GM18873 (cell line): ENCODE data around the gene TP53BP2.
"Not testable (repeated sequence)": the region's sequence is repeated elsewhere in the genome, so short reads cannot be mapped to it uniquely, and the experiment has no call there.

Experiments
- ATAC-seq: cut with Tn5 transposase; IDR thresholded peaks from one replicate; pipeline ENCODE4 v1.9.1; 2021; ENCODE audit warnings: mild to moderate bottlenecking, moderate library complexity, moderate number of reproducible peaks; ENCODE audit not compliant: unreplicated experiment, low FRiP score

TP53BP2 gene

GRCh38 chr1:223750730-223751570, 94.8 kb downstream of the TP53BP2 start:
- no peak for ATAC-seq

GRCh38 chr1:223748773-223749733, 96.7 kb downstream of the TP53BP2 start:
- ATAC-seq, result no peak

DNA sequence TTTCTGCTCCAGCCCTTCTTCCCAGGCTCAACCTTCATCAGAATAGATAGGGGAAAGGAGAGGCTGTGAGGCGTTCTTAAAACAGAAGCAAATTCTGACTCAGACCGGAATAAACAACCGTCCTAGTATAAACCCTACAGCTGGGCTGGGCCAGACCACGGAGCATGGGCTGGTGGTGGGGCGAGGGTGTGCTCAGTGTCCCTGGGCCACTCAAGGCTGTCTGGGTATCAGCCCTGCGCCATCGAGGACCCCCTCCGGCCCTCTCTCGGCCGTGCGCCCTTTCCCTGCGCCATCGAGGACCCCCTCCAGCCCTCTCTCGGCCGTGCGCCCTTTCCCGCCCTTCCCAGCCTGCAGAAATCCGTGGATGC, 97.4 kb downstream of the TP53BP2 start:
- ATAC-seq, result peak; percentile 86

DNA sequence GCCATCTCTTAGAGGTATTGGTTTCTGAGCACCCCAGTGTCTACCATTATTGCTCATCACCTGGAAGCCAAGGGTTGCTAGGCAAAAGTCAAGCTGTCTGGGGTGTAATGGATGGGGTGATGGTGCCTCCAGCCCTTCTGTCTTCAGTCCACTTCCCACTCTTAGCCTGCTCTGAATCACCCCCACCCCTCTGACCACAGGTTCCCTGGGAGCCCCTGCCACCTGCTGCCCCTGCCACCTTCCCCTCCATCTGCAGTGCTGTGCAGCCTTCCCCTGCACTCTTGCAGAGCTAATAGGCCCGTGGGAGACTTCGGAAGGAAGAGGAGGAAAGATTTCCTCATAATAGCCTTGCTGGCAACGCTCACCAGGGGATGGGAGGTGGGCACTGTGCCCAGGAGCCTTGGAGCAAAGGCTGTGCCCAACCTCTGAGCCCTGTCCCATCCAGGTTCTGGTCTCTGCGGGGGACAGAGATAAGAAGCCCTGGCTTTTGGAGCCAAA, 97.9 kb downstream of the TP53BP2 start:
- peak; percentile 26 for ATAC-seq

DNA sequence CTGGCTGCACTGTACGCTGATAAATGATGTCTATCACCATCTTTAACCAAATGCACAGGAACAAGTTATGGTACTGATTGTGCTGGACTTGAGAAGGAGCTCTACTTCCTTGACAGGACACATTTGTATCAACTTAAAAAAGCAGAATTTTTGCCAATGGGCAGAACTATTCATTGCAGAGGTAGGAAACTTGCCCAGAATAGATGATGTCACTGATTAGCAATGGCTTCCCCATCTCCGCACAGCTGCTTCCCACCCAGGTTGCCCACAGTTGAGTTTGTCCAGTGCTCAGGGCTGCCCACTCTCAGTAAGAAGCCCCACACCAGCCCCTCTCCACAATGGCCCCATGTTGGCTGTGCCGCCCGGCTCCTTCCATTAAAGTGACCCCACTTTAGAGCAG, 100.0 kb downstream of the TP53BP2 start:
- no peak for ATAC-seq

- no peak for ATAC-seq
Observed at GRCh38 chr1:223742856-223743517, 102.8 kb downstream of the TP53BP2 start.

- no peak for ATAC-seq
Observed at GRCh38 chr1:223741861-223742260, 103.9 kb downstream of the TP53BP2 start.

DNA sequence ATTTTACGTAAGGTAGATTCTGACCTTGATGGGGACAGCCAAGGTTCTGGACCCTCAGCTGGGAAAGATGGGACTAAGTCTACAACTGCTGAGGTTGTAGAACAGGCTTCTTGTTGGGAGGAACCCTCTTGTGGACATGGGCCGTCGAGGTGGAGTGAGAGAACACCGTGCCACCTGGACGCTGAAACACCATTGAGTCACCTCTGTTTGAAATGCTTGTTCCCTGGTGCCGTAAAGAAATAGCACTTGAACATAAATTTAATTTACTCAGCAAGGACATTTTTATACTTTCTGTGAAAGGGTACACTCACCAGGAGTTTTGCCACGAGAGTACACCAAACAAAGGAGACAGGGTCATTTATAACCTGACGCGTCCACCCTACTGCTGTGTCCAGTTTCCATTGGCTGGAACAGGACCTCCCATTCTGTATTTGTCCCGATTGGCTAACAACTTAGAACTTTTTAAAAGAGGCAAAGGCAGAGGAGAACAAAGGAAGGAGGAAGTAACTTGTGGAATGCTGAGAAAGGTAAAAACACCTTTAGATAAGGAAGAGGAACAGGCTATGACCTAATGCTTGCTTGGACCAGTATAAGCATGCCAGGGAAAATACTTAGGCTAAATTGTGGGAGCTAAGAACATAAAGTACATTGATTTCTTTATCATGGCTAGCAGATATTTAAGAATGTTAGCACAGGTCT, 105.6 kb downstream of the TP53BP2 start:
- ATAC-seq, result not testable (repeated sequence)

GRCh38 chr1:223739366-223740037, 106.2 kb downstream of the TP53BP2 start:
- no peak for ATAC-seq

- no peak for ATAC-seq
Observed at GRCh38 chr1:223738465-223739365, 107.0 kb downstream of the TP53BP2 start.

DNA sequence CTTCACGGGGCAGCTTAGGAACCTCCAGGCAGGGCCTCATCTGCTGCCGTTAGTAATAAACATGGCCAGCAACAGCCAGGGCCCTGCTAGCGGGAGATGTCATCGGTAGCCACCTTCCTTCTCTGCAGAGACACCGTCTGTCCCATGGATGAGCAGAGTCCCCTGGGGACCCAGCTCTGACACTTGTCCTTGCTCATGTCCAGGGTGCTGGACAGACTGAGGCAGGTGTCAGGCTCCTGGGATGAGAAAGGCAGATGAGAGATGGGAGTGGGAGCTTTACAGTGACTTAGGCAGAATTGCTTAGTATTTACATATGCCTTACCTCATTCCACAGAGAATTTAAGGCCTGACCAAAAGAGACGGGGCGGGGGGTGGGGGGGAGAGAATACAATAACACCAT, 108.4 kb downstream of the TP53BP2 start:
- no peak for ATAC-seq

DNA sequence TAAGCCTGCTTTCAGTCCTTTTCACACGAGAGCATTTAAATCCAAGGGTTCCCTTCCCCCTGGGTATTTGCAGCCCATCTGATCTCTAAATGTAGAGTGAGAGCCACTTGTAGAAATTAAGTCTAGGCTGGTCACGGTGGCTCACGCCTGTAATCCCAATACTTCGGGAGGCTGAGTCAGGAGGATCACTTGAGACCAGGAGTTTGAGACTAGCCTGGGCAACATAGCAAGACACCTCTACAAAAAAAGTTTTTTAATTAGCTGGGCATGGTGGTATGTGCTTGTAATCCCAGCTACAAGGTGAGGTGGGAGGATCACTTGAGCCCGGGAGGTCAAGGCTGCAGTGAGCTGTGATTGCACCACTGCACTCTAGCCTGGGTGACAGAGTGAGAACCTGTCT, 109.1 kb downstream of the TP53BP2 start:
- not testable (repeated sequence) for ATAC-seq

GRCh38 chr1:223733898-223734852, 111.6 kb downstream of the TP53BP2 start:
- no peak for ATAC-seq

DNA sequence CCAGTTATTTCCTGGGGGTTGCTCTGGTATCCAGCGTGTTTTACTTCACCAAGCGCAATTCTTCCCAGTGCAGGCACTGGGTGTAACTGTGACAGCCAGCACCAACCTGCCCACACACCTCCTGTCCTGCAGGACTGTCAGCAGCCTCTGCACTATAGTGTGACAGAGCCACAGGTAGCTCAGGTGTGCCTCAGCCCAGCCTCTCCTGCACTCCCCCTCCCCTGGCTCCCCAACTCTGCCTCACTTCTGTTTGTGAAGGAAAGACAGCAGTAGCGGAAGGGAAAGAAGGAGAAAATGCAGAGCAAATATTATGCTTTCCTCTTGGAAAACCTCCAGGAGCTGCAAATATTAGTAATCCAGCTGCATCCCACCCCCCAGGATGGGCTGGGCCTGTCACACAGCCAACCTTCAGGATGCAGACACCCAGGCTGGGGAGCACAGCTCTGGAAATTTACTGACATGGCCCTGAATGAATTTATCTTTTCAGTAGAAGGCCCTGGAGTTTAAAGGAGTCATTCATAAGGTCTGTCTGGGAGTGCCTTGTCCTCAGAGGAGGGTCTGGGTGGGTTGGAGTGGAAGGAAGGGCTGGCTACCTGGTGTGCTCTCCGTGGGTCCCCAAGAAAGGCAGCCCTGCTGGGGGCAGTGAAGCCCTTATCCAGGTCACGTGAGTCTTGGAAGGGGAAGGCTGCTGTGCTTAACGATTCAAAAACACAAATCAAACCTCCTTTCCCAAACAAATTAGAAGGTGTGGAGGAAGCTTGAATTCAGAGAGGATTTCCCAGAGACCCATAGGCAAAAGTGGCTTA, 112.6 kb downstream of the TP53BP2 start:
- ATAC-seq, result no peak

GRCh38 chr1:223731133-223731770, 114.5 kb downstream of the TP53BP2 start:
- ATAC-seq, result no peak

GRCh38 chr1:223730479-223731132, 115.1 kb downstream of the TP53BP2 start:
- ATAC-seq, result no peak
